Lower lobe of right lung (tissue), 2 donors: ENCODE data around the gene SYNE2. TPM values are rescaled to one million over a fixed set of nuclear protein-coding genes. Genes with fewer than 3 reads are reported as not detected.

Experiments used
- ATAC-seq, 2 donors: fragments of 200-7000 bp; cut with Tn5 transposase; one replicate each; pipeline ENCODE4 v1.9.1; 2020 to 2022; ENCODE audit warnings: mild to moderate bottlenecking in 2 of 2, moderate library complexity in 2 of 2
- DNase-seq: peaks from one replicate; pipeline ENCODE4 v3.0.0-alpha.2; 2020
- H3K27ac ChIP-seq: fragments of 200-600 bp; one replicate; pipeline ENCODE4 v1.8.0; 2022
- H3K27me3 ChIP-seq: fragments of 200-600 bp; one replicate; pipeline ENCODE4 v1.8.0; 2022; ENCODE audit warnings: low read depth
- H3K36me3 ChIP-seq: fragments of 200-600 bp; one replicate; pipeline ENCODE4 v1.8.0; 2022; ENCODE audit warnings: mild to moderate bottlenecking
- H3K4me1 ChIP-seq: fragments of 200-600 bp; one replicate; pipeline ENCODE4 v1.8.0; 2022
- H3K4me3 ChIP-seq: fragments of 200-600 bp; one replicate; pipeline ENCODE4 v1.8.0; 2022; ENCODE audit warnings: mild to moderate bottlenecking
- H3K9me3 ChIP-seq: fragments of 200-600 bp; one replicate; pipeline ENCODE4 v1.8.0; 2022
- intact Hi-C: fragments of 100-400 bp; cut with DNase I; formaldehyde crosslinking; loops from one replicate; pipeline ENCODE4 v1.11.0; 2022
- total RNA-seq: library from RNA; stranded (reverse); fragmentation: NEBNext Ultra II Directional; extraction: Animal tissue kit (Norgen Biotek cat#: 25700); gene quantifications from one replicate; pipeline ENCODE4 v1.2.1, GENCODE V29; 2021
- TF ChIP-seq, protein P1 (sequence below): fragments of 200-600 bp; IDR thresholded peaks from one replicate; pipeline ENCODE4 v1.8.0; 2022; ENCODE audit warnings: antibody characterized with exemption, mild to moderate bottlenecking
- donor health status: DM: no; HTN: yes; CAD: no; lungs with severe emphysema.

SYNE2 gene
- total RNA-seq, 1 donor from 2014 or later = 129 TPM

DNA sequence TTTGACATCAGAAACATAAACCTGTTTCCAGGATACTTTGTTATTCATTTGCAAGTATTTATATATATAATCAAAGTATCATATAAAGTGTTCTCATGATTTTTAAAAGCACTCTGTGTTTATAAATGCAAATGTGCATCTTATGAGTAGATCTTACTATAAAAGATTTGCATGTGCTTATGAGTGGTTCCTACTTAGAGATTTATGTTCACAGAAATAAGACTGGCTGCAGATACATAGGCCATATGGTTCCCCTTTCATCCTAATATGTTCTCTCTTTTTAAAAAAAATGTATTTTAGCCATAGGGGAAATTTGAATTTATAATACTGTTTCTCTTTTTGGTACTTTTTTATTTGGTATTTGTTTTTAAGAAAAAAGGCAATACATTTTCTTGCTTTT, 267.2 kb downstream of the SYNE2 start:
- ATAC-seq (no peak), DNase-seq (no peak)
- peaks cover 85% of the 10 kb centered on the region for H3K36me3 ChIP-seq
- H3K4me3 ChIP-seq = no peak overlapping the region
- H3K27ac ChIP-seq = no peak overlapping the region
- TF ChIP-seq, protein P1, sequence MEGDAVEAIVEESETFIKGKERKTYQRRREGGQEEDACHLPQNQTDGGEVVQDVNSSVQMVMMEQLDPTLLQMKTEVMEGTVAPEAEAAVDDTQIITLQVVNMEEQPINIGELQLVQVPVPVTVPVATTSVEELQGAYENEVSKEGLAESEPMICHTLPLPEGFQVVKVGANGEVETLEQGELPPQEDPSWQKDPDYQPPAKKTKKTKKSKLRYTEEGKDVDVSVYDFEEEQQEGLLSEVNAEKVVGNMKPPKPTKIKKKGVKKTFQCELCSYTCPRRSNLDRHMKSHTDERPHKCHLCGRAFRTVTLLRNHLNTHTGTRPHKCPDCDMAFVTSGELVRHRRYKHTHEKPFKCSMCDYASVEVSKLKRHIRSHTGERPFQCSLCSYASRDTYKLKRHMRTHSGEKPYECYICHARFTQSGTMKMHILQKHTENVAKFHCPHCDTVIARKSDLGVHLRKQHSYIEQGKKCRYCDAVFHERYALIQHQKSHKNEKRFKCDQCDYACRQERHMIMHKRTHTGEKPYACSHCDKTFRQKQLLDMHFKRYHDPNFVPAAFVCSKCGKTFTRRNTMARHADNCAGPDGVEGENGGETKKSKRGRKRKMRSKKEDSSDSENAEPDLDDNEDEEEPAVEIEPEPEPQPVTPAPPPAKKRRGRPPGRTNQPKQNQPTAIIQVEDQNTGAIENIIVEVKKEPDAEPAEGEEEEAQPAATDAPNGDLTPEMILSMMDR = no peak
- H3K4me1 ChIP-seq = no peaks in the 10 kb centered on the region
- intact Hi-C loops = no loop called here
- H3K9me3 ChIP-seq = no peaks in the 10 kb centered on the region
- no peaks in the 10 kb centered on the region for H3K27me3 ChIP-seq

DNA sequence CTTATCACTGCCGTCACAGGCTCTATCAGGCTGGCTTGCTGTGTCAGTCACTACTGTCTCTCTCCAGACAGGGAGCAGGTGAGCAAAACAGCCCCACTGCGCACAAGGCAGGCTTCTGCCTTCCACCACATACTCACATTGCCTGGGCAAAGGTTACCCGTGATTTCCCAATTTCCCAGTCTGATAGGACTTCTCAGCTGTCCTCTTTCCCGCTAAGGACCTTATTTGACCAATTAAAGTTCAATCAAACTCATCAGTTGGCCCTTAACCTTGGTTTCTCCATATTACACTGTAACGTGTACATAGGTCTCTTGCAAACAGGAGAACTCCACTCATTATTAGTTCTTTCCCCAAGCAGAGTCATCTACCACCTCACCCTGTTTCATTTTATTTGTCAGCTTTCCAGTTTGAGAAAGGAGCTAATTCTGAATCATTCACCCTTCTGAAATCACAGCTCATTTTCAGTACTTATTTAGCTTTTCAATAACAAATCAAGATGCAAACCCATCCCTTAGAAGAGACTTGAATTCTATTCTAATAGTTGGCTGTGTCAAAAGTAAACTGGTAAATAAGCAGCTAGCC, 270.5 kb downstream of the SYNE2 start:
- DNase-seq = no peak

DNA sequence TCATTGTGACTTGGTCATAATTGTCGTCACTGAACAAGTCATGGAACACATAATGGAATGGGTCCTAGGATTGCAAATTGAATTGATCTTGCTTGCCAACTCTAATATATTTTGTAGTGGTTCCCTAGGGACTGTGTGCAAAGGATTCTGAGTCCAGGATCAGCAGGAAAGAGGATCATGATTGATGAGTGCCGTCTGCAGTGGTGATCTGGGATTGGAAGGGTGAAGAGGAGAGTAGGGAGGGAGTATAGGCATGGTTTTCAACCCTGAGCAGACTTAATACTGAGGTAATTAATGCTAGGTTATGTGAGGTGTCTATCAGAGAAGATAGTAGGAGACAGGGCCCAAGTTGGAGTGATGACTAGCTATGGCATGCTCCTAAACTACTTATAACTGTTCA, 272.5 kb downstream of the SYNE2 start:
- Histone ChIP-seq H3K4me3 (no peak overlapping the region), H3K36me3 (peaks cover 94% of the 10 kb centered on the region), H3K4me1 (no peaks in the 10 kb centered on the region), H3K27ac (no peak overlapping the region), H3K9me3 (no peaks in the 10 kb centered on the region), H3K27me3 (no peaks in the 10 kb centered on the region)
- intact Hi-C loops = no loop called here
- ATAC-seq (no peak), DNase-seq (no peak)
- TF ChIP-seq, protein P1 = no peak

More for the DNA sequence above, 270.5 kb downstream of the SYNE2 start:
- Histone ChIP-seq H3K27ac (no peak overlapping the region), H3K4me3 (no peak overlapping the region), H3K27me3 (no peaks in the 10 kb centered on the region), H3K36me3 (peaks cover 91% of the 10 kb centered on the region), H3K4me1 (no peaks in the 10 kb centered on the region), H3K9me3 (no peaks in the 10 kb centered on the region)
- intact Hi-C loops = no loop called here
- TF ChIP-seq, protein P1 = no peak
- no peak for ATAC-seq

DNA sequence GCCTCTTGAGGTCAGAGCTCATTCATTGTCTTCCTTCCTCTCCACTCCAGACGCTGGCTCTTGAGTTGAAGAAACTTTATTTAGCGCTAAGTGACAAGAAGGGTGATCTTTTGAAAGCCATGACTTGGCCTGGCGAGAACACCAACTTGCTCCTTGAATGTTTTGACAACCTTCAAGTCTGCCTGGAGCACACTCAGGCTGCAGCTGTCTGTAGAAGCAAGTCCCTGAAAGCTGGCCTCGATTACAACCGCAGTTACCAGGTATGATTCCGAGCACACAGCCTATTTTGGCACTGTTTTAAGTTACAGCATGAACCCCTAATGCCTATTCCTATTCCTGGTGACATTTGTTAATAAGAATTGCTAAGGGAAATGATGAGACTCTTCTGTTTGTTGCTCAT, 273.7 kb downstream of the SYNE2 start:
- DNase-seq = no peak
- H3K4me1 ChIP-seq = no peaks in the 10 kb centered on the region
- intact Hi-C loops = no loop called here
- no peak for ATAC-seq
- H3K9me3 ChIP-seq = no peaks in the 10 kb centered on the region
- no peak overlapping the region for H3K4me3 ChIP-seq
- TF ChIP-seq, protein P1 = no peak
- peaks cover 94% of the 10 kb centered on the region for H3K36me3 ChIP-seq
- H3K27me3 ChIP-seq = no peaks in the 10 kb centered on the region
- H3K27ac ChIP-seq = no peak overlapping the region

DNA sequence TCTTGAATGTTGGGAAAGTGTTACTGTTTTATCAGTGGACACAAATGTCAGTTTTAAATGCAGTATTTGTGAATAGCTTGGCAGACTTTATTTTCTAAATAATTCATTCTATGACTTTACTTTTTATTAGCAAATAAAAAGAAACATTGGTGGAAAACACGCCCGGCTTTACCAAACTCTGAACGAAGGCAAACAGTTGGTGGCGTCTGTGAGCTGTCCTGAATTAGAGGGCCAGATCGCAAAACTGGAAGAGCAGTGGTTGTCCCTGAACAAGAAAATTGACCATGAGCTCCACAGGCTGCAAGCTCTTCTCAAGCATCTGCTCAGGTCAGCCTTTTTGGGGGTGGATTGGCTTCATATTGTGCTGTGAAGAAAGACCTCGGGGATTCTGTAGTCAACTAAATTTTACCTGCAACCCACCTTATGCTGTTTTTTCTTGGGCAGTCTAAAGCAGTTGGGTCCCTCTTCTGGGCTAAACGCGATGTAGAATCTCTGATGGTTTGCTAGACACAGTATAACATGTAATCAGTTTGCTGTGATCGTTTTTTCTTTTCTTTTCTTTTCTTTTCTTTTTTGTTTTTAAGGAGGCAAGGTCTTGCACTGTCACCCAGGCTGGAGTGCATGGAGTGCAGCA, 285.0 kb downstream of the SYNE2 start:
- no peak for ATAC-seq
- Histone ChIP-seq H3K9me3 (no peaks in the 10 kb centered on the region), H3K4me1 (no peaks in the 10 kb centered on the region), H3K27ac (no peak overlapping the region), H3K27me3 (no peaks in the 10 kb centered on the region), H3K4me3 (no peak overlapping the region), H3K36me3 (peaks cover 89% of the 10 kb centered on the region)
- intact Hi-C loops = no loop called here
- no peak for DNase-seq
- TF ChIP-seq, protein P1 = no peak
